Lung (tissue), 12 donors: ENCODE measurements around the gene STXBP6. TPM values are rescaled to one million over a fixed set of nuclear protein-coding genes. Genes with fewer than 3 reads are reported as not detected.
A peak's percentile ranks its signal among the peaks of the same experiment; 100 is the strongest.

Experiments
- ATAC-seq: fragments of 200-7000 bp; cut with Tn5 transposase; one replicate; pipeline ENCODE4 v1.9.1; 2020; ENCODE audit warnings: moderate number of reproducible peaks; ENCODE audit not compliant: insufficient read depth, low FRiP score
- DNase-seq, 3 donors: peaks; one replicate each; pipeline ENCODE4 v3.0.0-alpha.2; 2013 to 2017
- H3K27ac ChIP-seq, 2 donors: one replicate each; pipeline ENCODE4 v1.5.1; 2013; ENCODE audit warnings: mild to moderate bottlenecking in 2 of 2, moderate library complexity in 2 of 2, control low read depth in 1 of 2, inconsistent platforms in 1 of 2, low read depth in 1 of 2, low read length in 1 of 2
- H3K27me3 ChIP-seq, 3 donors: one replicate each; pipeline ENCODE4 v1.5.1; 2013; ENCODE audit warnings: low read length in 2 of 3; ENCODE audit not compliant: control insufficient read depth in 3 of 3, insufficient read depth in 3 of 3
- H3K36me3 ChIP-seq, 4 donors: one replicate each; pipeline ENCODE4 v1.5.1; 2013; ENCODE audit warnings: low read length in 4 of 4, mild to moderate bottlenecking in 1 of 4, moderate library complexity in 1 of 4; ENCODE audit not compliant: control insufficient read depth in 4 of 4, insufficient read depth in 4 of 4
- H3K4me1 ChIP-seq, 5 donors: one replicate each; pipeline ENCODE4 v1.5.1; 2013; ENCODE audit warnings: low read length in 5 of 5, mild to moderate bottlenecking in 2 of 5, moderate library complexity in 1 of 5; ENCODE audit not compliant: control insufficient read depth in 5 of 5, insufficient read depth in 5 of 5
- H3K4me3 ChIP-seq: one replicate; pipeline ENCODE4 v1.5.1; 2013; ENCODE audit warnings: mild to moderate bottlenecking, control low read depth, moderate library complexity
- H3K9ac ChIP-seq, 2 donors: one replicate each; pipeline ENCODE4 v1.5.1; 2013; ENCODE audit warnings: low read length in 2 of 2, control low read depth in 1 of 2; ENCODE audit not compliant: insufficient read depth in 1 of 2
- H3K9me3 ChIP-seq, 4 donors: one replicate each; pipeline ENCODE4 v1.5.1; 2013; ENCODE audit warnings: low read length in 3 of 4, mild to moderate bottlenecking in 1 of 4, moderate library complexity in 1 of 4; ENCODE audit not compliant: control insufficient read depth in 4 of 4, insufficient read depth in 3 of 4
- CTCF ChIP-seq: IDR thresholded peaks from 2 replicates; pipeline ENCODE4 v1.5.1; 2012; ENCODE audit warnings: mild to moderate bottlenecking; ENCODE audit errors: control extremely low read depth, extremely low read depth
- WGBS, 2 donors: extraction: QIAGEN DNeasy Blood & Tissue Kit; methylation state at CpG; one replicate each; pipeline ENCODE4 v1.1.7; 2013; 5-methylcytosine and 5-hydroxymethylcytosine counted together
- polyA plus RNA-seq, 2 donors: library from polyadenylated mRNA; stranded (reverse); fragments of 200-250 nt; gene quantifications; one replicate each; pipeline ENCODE4 v1.2.1, GENCODE V29; 2013
- total RNA-seq, 2 donors: library from RNA; depleted of rRNA in 1 of 2; stranded (reverse); fragments of >200 nt in 1 of 2; gene quantifications; one replicate each; pipeline ENCODE4 v1.2.1, GENCODE V29; 2014 to 2021
- donor health status: control.
- donor health status: control.
- donor health status: Bipolar disorder and iron deficiency.
- donor health status: healthy.
- donor health status: DM: yes; HTN: yes; CAD: no.

Gene STXBP6
- total and polyA plus RNA-seq, 4 donors: 9.3 to 42.5 (median 10.5) TPM

- no peak for ATAC-seq
- peaks cover 0 to 28% (median 10%) of the 10 kb centered on the region in 5 donors for H3K4me1 ChIP-seq
- H3K27ac ChIP-seq: peak overlapping the region in 1 of 2 donors; percentile 29
- H3K9me3 ChIP-seq: no peaks in the 10 kb centered on the region
- no peak overlapping the region for H3K9ac ChIP-seq
- peaks cover 0 to 8% (median 4%) of the 10 kb centered on the region in 4 donors for H3K36me3 ChIP-seq
- no peaks in the 10 kb centered on the region for H3K27me3 ChIP-seq
- no peak for DNase-seq
- H3K4me3 ChIP-seq: no peak overlapping the region
- TF ChIP-seq CTCF: no peak
Observed at GRCh38 chr14:24971255-24971654, 78.7 kb downstream of the STXBP6 start.

GRCh38 chr14:24966579-24966964 is 83.4 kb downstream of the STXBP6 start:
- DNase-seq (no peak), ATAC-seq (no peak)
- H3K27me3 ChIP-seq: no peaks in the 10 kb centered on the region
- peak overlapping the region in 1 of 2 donors; percentile 72 for H3K9ac ChIP-seq
- peak overlapping the region in 1 of 2 donors; percentile 68 for H3K27ac ChIP-seq
- no peaks in the 10 kb centered on the region for H3K9me3 ChIP-seq
- H3K4me3 ChIP-seq: no peak overlapping the region
- peaks cover 0 to 37% (median 11%) of the 10 kb centered on the region in 5 donors for H3K4me1 ChIP-seq
- H3K36me3 ChIP-seq: peaks cover 0 to 4% (median under 1%) of the 10 kb centered on the region in 4 donors
- 96 to 97% methylated on average over 1 of the region's 1 CpG for WGBS, 2 donors
- TF ChIP-seq CTCF: no peak

- Histone ChIP-seq H3K9me3 (no peaks in the 10 kb centered on the region), H3K27ac (peak overlapping the region; percentile 68 to 80), H3K4me3 (no peak overlapping the region), H3K27me3 (no peaks in the 10 kb centered on the region), H3K9ac (peak overlapping the region in 1 of 2 donors; percentile 72), H3K36me3 (peaks cover 0 to 4% (median under 1%) of the 10 kb centered on the region in 4 donors), H3K4me1 (peaks cover 0 to 34% (median 7%) of the 10 kb centered on the region in 5 donors)
- WGBS, 2 donors: 28 to 51% methylated on average over 3 of the region's 3 CpGs
- peak; percentile 51 for ATAC-seq
- DNase-seq: peak in 2 of 3 donors; percentile 74 to 78
- TF ChIP-seq CTCF: no peak
Observed at GRCh38 chr14:24965934-24966578, 83.9 kb downstream of the STXBP6 start.
